ENCODE measurements around the gene MGAT3. TPM values are rescaled to one million over a fixed set of nuclear protein-coding genes. Genes with fewer than 3 reads are reported as not detected.

Gene MGAT3, protein sequence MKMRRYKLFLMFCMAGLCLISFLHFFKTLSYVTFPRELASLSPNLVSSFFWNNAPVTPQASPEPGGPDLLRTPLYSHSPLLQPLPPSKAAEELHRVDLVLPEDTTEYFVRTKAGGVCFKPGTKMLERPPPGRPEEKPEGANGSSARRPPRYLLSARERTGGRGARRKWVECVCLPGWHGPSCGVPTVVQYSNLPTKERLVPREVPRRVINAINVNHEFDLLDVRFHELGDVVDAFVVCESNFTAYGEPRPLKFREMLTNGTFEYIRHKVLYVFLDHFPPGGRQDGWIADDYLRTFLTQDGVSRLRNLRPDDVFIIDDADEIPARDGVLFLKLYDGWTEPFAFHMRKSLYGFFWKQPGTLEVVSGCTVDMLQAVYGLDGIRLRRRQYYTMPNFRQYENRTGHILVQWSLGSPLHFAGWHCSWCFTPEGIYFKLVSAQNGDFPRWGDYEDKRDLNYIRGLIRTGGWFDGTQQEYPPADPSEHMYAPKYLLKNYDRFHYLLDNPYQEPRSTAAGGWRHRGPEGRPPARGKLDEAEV
- 1.3 and 3.1 TPM in 2 replicates for total RNA-seq

DNA sequence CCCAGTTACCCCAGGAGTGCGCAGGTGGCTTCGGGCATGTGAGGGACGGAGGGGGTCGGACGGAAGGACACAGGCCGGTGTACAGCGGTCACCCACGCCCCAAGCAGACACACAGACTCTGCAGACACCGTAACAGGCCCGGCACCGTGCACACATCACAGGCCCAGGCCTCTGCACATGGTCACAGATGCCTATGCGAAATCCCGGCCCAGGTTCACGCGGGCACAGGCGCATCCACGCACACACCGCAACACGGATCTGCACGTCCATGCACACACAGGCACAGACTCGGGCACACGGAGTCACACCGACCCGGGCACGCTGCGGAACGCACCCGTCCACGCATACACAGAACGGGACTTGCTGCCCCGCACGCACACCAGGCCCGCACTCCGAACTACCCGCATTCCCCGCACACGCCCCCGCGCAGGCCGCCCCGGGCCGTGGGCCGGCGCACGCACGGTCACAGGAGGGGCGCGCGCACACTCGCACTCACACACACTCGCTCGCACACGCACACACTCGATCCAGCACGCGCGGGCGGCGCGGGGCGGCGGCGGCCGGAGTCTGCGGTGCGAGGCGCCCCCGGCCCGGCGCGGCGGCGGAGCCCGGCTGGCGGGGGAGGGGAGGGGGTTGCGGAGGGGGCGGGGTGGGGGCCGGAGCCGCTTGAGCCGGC, at the start of gene MGAT3:
Gene MGAT3 (plus strand): TSS at position 491 of the 676 bp plus-strand sequence. CDS start 30,336 bp downstream, outside the sequence.

DNA sequence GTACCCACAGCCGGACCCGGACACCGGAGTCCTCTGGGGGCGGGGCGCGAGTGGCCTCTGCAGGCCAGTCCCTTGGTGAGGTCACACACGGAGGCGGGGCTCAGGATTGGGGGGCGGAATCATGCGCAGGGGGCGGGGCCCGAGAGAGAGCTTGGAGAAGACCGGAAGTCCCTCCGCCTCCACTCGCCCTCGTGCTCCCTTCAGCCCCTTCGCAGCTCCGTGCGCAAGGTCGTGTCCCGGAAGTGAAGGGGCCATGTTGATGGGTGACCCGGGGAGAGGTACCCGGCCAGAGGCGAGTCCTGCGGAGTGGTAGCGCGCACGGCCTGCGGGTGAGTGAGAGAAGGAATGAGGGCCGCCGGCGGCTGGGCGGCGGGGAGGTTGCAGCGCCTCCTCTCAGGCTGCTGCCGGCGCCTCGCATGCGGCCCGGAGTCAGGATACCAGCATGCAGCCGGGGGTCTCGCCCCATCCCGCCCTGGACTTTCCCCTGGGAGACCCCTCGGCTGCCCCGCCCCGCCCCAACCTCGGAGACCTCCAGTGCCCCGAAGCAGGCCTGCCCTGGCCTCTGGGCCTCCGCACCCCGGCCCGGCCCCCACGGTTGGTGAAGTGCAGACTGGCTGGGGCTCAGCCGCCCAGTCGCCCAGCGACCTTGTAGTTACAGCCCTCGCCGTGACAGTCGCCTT, 45.4 kb downstream of the MGAT3 start, which contains the start of gene MIEF1:
Gene MIEF1 (plus strand): TSS at position 182 of the 680 bp plus-strand sequence. CDS start 9,005 bp downstream, outside the sequence.

DNA sequence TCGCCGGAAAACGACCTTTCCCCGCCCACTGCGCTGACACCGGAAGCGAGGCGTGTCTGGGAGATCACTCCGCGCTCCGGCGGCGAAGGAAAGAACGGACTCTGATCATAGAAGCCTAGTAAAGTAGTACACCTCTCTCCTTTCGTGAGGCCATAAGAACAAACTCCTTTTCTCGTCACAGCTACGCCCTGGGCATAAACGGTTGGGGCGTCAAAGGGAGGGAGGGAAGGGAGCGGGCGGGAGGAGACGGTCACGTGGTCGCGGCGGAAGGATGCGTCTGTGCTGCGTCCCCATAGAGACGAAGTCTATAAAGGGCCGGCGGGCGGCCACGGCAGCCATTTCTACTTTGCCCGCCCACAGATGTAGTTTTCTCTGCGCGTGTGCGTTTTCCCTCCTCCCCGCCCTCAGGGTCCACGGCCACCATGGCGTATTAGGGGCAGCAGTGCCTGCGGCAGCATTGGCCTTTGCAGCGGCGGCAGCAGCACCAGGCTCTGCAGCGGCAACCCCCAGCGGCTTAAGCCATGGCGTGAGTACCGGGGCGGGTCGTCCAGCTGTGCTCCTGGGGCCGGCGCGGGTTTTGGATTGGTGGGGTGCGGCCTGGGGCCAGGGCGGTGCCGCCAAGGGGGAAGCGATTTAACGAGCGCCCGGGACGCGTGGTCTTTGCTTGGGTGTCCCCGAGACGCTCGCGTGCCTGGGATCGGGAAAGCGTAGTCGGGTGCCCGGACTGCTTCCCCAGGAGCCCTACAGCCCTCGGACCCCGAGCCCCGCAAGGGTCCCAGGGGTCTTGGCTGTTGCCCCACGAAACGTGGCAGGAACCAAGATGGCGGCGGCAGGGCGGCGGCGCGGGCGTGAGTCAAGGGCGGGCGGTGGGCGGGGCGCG, 63.7 kb downstream of the MGAT3 start, which contains the start of gene ATF4:
Gene ATF4 (plus strand): TSS at position 337 of the 880 bp plus-strand sequence. CDS start 884 bp downstream, outside the sequence.

DNA sequence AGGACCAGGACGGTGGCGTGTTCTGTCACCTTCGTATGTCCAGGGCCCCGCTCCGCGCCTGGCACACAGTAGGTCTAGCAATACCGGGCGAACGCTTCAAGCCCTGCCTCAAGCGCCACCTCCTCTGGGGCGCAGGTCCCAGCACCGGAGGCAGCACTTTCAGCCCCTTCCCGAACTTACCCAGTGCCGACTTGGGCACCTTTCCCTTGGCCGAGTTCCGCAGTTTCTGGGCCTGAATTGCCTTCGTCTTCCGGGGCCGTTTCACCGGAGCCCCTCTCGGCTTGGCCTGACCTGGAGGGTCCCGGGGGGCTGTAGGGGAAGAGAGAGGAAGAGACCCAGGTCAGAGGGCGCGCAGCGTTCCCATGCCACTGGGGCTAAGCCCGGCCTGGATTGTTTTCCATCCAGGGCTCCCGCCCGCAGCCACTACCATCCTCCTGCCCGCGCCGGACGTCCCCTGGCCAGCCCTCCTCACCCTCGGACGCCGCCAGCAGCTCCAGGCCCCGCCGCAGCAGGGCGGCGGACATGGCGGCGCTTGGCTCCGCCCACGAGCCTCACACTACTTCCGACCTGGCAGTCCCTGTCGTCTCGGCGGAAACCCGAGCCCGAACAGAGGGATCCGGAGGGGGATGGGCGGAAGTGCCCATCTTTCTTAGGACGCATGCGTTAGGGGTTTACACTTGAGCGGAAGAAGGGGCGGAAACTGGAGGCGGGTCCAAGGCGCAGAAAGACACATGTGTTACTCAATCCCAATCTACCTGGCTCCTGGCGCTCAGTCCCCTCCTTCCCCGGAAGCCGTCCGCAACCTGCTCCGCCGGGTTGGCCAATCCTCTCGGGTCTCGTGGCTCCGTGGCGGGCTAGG, 75.6 kb downstream of the MGAT3 start, which contains the start of gene RPS19BP1:
Gene RPS19BP1 (minus strand): TSS at position 534 of the 859 bp plus-strand sequence. CDS start 10 bp downstream, at position 524.

Other genes starting within 250 kb of the MGAT3 start
- gene PDGFB, start 212.0 kb upstream of the MGAT3 start, total RNA-seq: 1.1 and 2.3 TPM in 2 replicates
- gene RPL3, start 137.4 kb upstream of the MGAT3 start, total RNA-seq: 2,719 and 2,744 TPM in 2 replicates
- 3.8 and 14.9 TPM in 2 replicates for gene SYNGR1, start 107.0 kb upstream of the MGAT3 start, total RNA-seq
- gene TAB1, start 57.2 kb upstream of the MGAT3 start, total RNA-seq: 10.7 and 13.2 TPM in 2 replicates
- 17.8 and 30.7 TPM in 2 replicates for gene MIEF1, start 45.3 kb downstream of the MGAT3 start, total RNA-seq
- 150 and 205 TPM in 2 replicates for gene ATF4, start 63.5 kb downstream of the MGAT3 start, total RNA-seq
- gene RPS19BP1, start 75.7 kb downstream of the MGAT3 start, total RNA-seq: 38.3 and 54.3 TPM in 2 replicates
- under 0.01 TPM in 1 of 2 replicates, not detected in the other for gene CACNA1I, start 113.7 kb downstream of the MGAT3 start, total RNA-seq